Skeletal muscle tissue (tissue), 5 donors: ENCODE results near the gene CKAP5. TPM values are rescaled to one million over a fixed set of nuclear protein-coding genes. Genes with fewer than 3 reads are reported as not detected.

Source experiments
- H3K27ac ChIP-seq: one replicate; pipeline ENCODE4 v1.7.0; 2013; ENCODE audit warnings: mild to moderate bottlenecking, low read depth, low read length, inconsistent platforms
- H3K27me3 ChIP-seq, 3 donors: one replicate each; pipeline ENCODE4 v1.7.0; 2013; ENCODE audit warnings: low read length in 3 of 3; ENCODE audit not compliant: control insufficient read depth in 3 of 3, insufficient read depth in 3 of 3
- H3K36me3 ChIP-seq, 3 donors: one replicate each; pipeline ENCODE4 v1.7.0; 2013; ENCODE audit warnings: low read length in 3 of 3; ENCODE audit not compliant: control insufficient read depth in 3 of 3, insufficient read depth in 3 of 3
- H3K4me1 ChIP-seq, 3 donors: one replicate each; pipeline ENCODE4 v1.7.0; 2013; ENCODE audit warnings: low read length in 3 of 3, mild to moderate bottlenecking in 3 of 3; ENCODE audit not compliant: control insufficient read depth in 3 of 3, insufficient read depth in 3 of 3
- H3K4me3 ChIP-seq, 3 donors: one replicate each; pipeline ENCODE4 v1.7.0; 2013; ENCODE audit warnings: low read length in 3 of 3
- H3K9ac ChIP-seq, 3 donors: one replicate each; pipeline ENCODE4 v1.7.0; 2013; ENCODE audit warnings: low read length in 3 of 3, mild to moderate bottlenecking in 3 of 3, moderate library complexity in 2 of 3, low read depth in 1 of 3
- H3K9me3 ChIP-seq, 3 donors: one replicate each; pipeline ENCODE4 v1.7.0; 2013; ENCODE audit warnings: low read length in 3 of 3; ENCODE audit not compliant: control insufficient read depth in 3 of 3
- small RNA-seq: library from RNA; depleted of rRNA; stranded (forward); fragments of <200 nt; gene quantifications from one replicate; pipeline ENCODE3, GENCODE V24; 2014
- total RNA-seq: library from RNA; depleted of rRNA; stranded (reverse); fragments of >200 nt; gene quantifications from one replicate; pipeline ENCODE4 v1.2.3, GENCODE V29; 2014
- donor health status: Osteomylitis.

CKAP5 gene
- total RNA-seq, 1 donor from 2014 or later, result 58.5 TPM

DNA sequence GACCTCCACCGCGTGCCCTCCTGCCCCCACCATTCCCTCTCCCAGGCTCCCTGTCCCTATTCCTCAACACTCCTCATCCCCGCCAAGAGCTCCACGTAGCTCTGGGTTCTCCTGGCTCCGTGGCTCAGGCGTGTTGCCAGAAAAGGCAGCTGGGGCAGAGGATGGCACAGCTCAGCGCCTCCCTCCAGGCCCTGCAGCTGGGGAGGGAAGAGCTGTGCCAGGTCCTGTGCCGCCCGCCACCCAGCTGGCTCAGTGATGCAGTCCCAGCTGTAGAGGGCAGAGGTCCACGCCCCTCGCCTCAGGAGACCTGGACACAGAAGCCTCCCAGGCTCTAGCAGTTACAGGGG is 149.9 kb downstream of the CKAP5 start:
- no peaks in the 10 kb centered on the region for H3K27me3 ChIP-seq
- peaks cover 22 to 34% (median 33%) of the 10 kb centered on the region in 3 donors for H3K36me3 ChIP-seq
- H3K9ac ChIP-seq, result peak overlapping the region in 1 of 3 donors; percentile 40
- peak overlapping the region; percentile 94 for H3K27ac ChIP-seq
- H3K9me3 ChIP-seq, result no peaks in the 10 kb centered on the region
- peaks cover 54 to 64% (median 55%) of the 10 kb centered on the region in 3 donors for H3K4me1 ChIP-seq
- peak overlapping the region in 2 of 3 donors; percentile 29 to 30 for H3K4me3 ChIP-seq

DNA sequence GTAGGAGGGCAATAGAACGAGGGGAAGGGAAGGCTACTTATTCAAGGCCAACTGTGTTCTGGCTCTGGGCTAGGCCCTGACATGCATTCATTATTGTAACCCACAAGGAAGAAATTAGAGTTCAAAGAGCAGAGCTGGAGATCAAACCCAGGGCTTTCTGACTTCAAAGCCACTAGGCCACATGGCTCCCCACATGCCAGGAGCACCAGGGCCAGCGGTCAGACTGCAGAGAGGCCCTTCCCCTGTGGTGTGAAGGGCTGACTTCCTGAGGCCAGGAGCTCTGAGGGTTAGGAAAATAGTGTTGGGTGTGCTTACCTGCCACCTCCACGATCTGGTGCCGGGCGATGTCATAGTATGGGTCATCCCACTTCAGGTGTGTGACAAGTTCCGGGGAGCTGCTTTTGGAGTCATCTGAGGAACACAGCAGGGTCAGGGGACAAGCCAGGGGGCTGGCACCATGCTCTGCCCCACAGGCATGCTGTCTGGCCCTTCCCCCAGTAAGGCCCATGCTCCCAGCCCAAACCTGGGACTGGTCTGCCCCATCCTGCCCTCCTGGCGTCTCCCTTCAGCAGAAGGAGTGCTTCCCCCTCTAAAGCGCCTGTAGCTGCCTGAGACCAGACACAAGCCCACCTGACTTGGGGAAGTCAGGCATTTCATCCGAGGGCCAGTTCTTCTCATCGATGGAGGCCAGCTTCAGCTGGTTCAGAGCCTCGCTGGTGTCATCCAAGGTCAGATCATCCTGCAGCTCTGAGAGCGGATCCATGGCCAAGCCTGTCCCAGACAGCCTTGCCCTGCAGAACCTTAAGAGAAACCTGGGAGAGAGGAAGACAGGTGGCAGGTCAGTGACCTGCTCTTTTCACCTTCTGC is 150.5 kb downstream of the CKAP5 start:
- H3K9me3 ChIP-seq, result no peaks in the 10 kb centered on the region
- H3K4me3 ChIP-seq, result peak overlapping the region in 2 of 3 donors; percentile 30 to 56
- peaks cover 22 to 39% (median 32%) of the 10 kb centered on the region in 3 donors for H3K36me3 ChIP-seq
- peaks cover 54 to 64% (median 55%) of the 10 kb centered on the region in 3 donors for H3K4me1 ChIP-seq
- peak overlapping the region in 1 of 3 donors; percentile 40 for H3K9ac ChIP-seq
- H3K27me3 ChIP-seq, result no peaks in the 10 kb centered on the region
- peak overlapping the region; percentile 94 for H3K27ac ChIP-seq

DNA sequence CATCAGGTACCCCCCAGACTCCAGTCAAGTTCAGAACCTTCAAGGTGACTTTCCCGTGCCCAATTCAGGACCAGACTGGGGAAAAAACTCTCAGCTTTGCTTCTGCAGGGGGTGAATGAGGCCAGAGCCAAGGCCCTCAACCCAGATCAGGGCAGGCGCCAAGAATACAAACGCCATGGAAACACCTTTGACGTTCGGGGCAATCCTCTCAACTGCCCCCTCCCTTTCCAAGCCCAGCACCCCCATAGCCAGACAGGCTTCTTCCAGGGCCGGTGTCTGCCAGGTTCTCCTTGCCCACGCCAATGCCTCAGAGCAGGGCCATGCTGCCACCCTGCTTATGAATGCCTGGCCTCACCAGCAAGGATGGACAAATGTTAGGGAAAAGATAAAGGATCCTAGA is 151.5 kb downstream of the CKAP5 start:
- no peaks in the 10 kb centered on the region for H3K27me3 ChIP-seq
- H3K4me3 ChIP-seq, result no peak overlapping the region
- peaks cover 22 to 41% (median 32%) of the 10 kb centered on the region in 3 donors for H3K36me3 ChIP-seq
- H3K27ac ChIP-seq, result peak overlapping the region; percentile 94
- H3K4me1 ChIP-seq, result peaks cover 52 to 62% (median 54%) of the 10 kb centered on the region in 3 donors
- H3K9me3 ChIP-seq, result no peaks in the 10 kb centered on the region
- no peak overlapping the region for H3K9ac ChIP-seq

DNA sequence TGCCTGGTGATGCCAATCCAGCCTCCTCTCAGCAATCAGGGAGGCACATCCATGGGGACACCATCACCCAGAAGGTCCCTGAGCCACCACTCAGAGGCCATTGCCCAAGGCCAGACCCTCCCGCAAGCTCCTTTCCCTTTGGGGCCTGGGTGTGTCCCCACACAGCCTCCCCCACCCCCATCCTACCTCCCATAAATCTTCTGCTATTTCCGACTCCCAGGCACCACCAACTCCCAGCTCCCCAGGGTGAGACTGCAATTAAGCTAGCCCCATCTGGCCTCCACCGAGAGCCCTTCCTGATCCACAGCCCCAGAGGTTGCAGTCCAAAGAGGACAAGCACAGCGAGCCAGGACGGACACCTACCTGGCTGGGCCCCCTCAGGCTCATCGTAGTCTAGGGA is 152.0 kb downstream of the CKAP5 start:
- no peaks in the 10 kb centered on the region for H3K27me3 ChIP-seq
- peaks cover 50 to 57% (median 50%) of the 10 kb centered on the region in 3 donors for H3K4me1 ChIP-seq
- no peak overlapping the region for H3K9ac ChIP-seq
- H3K4me3 ChIP-seq, result no peak overlapping the region
- H3K36me3 ChIP-seq, result peaks cover 22 to 42% (median 32%) of the 10 kb centered on the region in 3 donors
- H3K27ac ChIP-seq, result peak overlapping the region; percentile 94
- no peaks in the 10 kb centered on the region for H3K9me3 ChIP-seq

DNA sequence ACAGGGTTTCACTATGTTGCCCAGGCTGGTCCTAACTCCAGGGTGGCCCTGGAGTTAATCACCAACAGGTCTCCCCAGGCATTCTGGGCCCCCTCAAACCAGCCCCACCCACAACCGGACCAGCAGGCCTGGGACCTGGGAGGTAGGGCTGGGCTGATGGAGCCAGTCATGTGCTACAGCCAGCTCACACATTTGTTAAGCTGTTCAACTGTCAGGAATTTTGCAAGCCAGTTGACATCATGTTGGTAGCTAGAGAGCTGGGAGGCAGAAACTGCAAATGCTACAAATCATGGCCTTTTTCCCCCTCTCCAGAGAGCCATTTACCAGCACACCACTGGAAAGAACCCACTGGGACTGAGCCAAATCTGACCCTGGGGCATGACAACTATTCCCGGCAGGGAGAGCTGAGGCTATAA is 152.5 kb downstream of the CKAP5 start:
- Histone ChIP-seq H3K27ac (peak overlapping the region; percentile 94), H3K9ac (no peak overlapping the region), H3K4me1 (peaks cover 45 to 52% (median 47%) of the 10 kb centered on the region in 3 donors), H3K36me3 (peaks cover 22 to 44% (median 32%) of the 10 kb centered on the region in 3 donors), H3K27me3 (no peaks in the 10 kb centered on the region), H3K4me3 (no peak overlapping the region), H3K9me3 (no peaks in the 10 kb centered on the region)

Small RNAs within 50 kb of the gene (small RNA-seq; reads per million reads assigned to genes)
- gene MIR5582, result not detected
- gene RF00573, result not detected
- gene SNORD67, result 33.6 reads per million, percentile 94 among the genes with 10 or more reads in this experiment

Other genes with a start within 250 kb of the CKAP5 start
- 4.7 TPM for gene HARBI1, start 229.1 kb downstream of the CKAP5 start, total RNA-seq
- 30.8 TPM for gene ATG13, start 228.7 kb downstream of the CKAP5 start, total RNA-seq
- gene ARHGAP1, start 145.7 kb downstream of the CKAP5 start, total RNA-seq, result 19.8 TPM
- gene ZNF408, start 145.2 kb downstream of the CKAP5 start, total RNA-seq, result 5.7 TPM
- 0.52 TPM for gene F2, start 127.1 kb downstream of the CKAP5 start, total RNA-seq
- 8.9 TPM for gene LRP4, start 72.3 kb upstream of the CKAP5 start, total RNA-seq
- 16.7 TPM for gene CSTPP1, start 90.5 kb upstream of the CKAP5 start, total RNA-seq